GM21619 (cell line): ENCODE data around the gene FFAR3.

Experiments
- ATAC-seq: cut with Tn5 transposase; IDR thresholded peaks from one replicate; pipeline ENCODE4 v1.9.1; 2021; ENCODE audit not compliant: unreplicated experiment

Gene FFAR3

GRCh38 chr19:35357867-35358573 lies at the start of gene FFAR3:
Gene FFAR3 (plus strand): TSS chr19:35358460. CDS start chr19:35358891, 431 bp downstream.
- no peak for ATAC-seq

- no peak for ATAC-seq
Observed at GRCh38 chr19:35308910-35309309, 49.4 kb upstream of the FFAR3 start.

- no peak for ATAC-seq
Observed at GRCh38 chr19:35309481-35310279, 48.6 kb upstream of the FFAR3 start.

GRCh38 chr19:35310331-35310730 lies 47.9 kb upstream of the FFAR3 start:
- ATAC-seq, result no peak

- ATAC-seq, result no peak
Observed at GRCh38 chr19:35310811-35311465, 47.3 kb upstream of the FFAR3 start.

- ATAC-seq, result no peak
Observed at GRCh38 chr19:35311901-35312665, 46.2 kb upstream of the FFAR3 start.

GRCh38 chr19:35313587-35313986 lies 44.7 kb upstream of the FFAR3 start:
- no peak for ATAC-seq

- no peak for ATAC-seq
Observed at GRCh38 chr19:35314031-35314430, 44.2 kb upstream of the FFAR3 start.

GRCh38 chr19:35314858-35315470 lies 43.3 kb upstream of the FFAR3 start:
- ATAC-seq, result no peak

- ATAC-seq, result no peak
Observed at GRCh38 chr19:35315883-35316282, 42.4 kb upstream of the FFAR3 start.

GRCh38 chr19:35316560-35316959 lies 41.7 kb upstream of the FFAR3 start:
- ATAC-seq, result no peak

GRCh38 chr19:35317464-35318043 lies 40.7 kb upstream of the FFAR3 start:
- ATAC-seq, result no peak

GRCh38 chr19:35318679-35319448 lies 39.4 kb upstream of the FFAR3 start:
- ATAC-seq, result no peak

- no peak for ATAC-seq
Observed at GRCh38 chr19:35320065-35320713, 38.1 kb upstream of the FFAR3 start.

GRCh38 chr19:35321291-35321690 lies 37.0 kb upstream of the FFAR3 start:
- ATAC-seq, result no peak

- ATAC-seq, result no peak
Observed at GRCh38 chr19:35322014-35322413, 36.2 kb upstream of the FFAR3 start.

GRCh38 chr19:35327642-35328041 lies 30.6 kb upstream of the FFAR3 start:
- ATAC-seq, result no peak

- no peak for ATAC-seq
Observed at GRCh38 chr19:35328851-35329285, 29.4 kb upstream of the FFAR3 start, which contains the start of gene CD22. Gene CD22 (plus strand): TSS chr19:35329187. CDS start chr19:35332041, 2,854 bp downstream.

- no peak for ATAC-seq
Observed at GRCh38 chr19:35329323-35329722, 28.9 kb upstream of the FFAR3 start.
